ENCODE data around the gene PCGF6.
"Not testable (repeated sequence)": the region's sequence is repeated elsewhere in the genome, so short reads cannot be mapped to it uniquely, and the experiment has no call there.

PCGF6 gene

DNA sequence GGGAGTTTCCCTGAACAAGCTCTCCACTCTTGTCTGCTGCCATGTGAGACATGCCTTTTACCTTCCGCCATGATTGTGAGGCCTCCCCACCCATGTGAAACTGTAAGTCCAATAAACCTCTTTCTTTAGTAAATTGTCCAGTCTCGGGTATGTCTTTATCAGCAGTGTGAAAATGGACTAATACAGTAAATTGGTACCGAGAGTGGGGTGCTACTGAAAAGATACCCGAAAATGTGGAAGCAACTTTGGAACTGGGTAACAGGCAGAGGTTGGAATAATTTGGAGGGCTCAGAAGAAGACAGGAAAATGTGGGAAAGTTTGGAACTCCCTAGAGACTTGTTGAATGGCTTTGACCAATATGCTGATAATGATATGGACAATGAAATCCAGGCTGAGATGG lies 92.0 kb downstream of the PCGF6 start:
- H3K9me3 ChIP-seq (ENCODE audit: control insufficient read depth, insufficient read depth, low read depth, low read length); H3K27ac ChIP-seq (ENCODE audit: extremely low read depth, low read depth, low read length); CTCF ChIA-PET; H3K36me3 ChIP-seq (ENCODE audit: control insufficient read depth in 2 of 2, insufficient read depth in 1 of 2, low read length in 2 of 2); H3K4me3 ChIP-seq (ENCODE audit: low read depth, low read length); H3K4me1 ChIP-seq (ENCODE audit: control insufficient read depth, insufficient read depth, low read length); POLR2A ChIA-PET: not testable (repeated sequence)
- peak; percentile 91 for TF ChIP-seq ZNF707 (tag by site-specific recombination; IDR thresholded peaks at IDR 0.05)

GRCh38 chr10:103257812-103258211 lies 93.1 kb downstream of the PCGF6 start:
- Histone ChIP-seq H3K36me3 (ENCODE audit: control insufficient read depth in 2 of 2, insufficient read depth in 1 of 2, low read length in 2 of 2) (no peaks in the 10 kb centered on the region), H3K9me3 (ENCODE audit: control insufficient read depth, insufficient read depth, low read depth, low read length) (no peaks in the 10 kb centered on the region), H3K27ac (ENCODE audit: extremely low read depth, low read depth, low read length) (no peak overlapping the region), H3K4me1 (ENCODE audit: control insufficient read depth, insufficient read depth, low read length) (no peaks in the 10 kb centered on the region), H3K4me3 (ENCODE audit: low read depth, low read length) (no peak overlapping the region)
- TF ChIP-seq ZNF560 (tag by site-specific recombination; IDR thresholded peaks at IDR 0.05; ENCODE audit: borderline replicate concordance) (no peak), PRDM1 (tag by site-specific recombination; IDR thresholded peaks at IDR 0.05) (peak; percentile 96)
- ChIA-PET CTCF (interaction anchor here (1.0 kb wide), 1 partner anchor 11 kb away, joined by 3 read pairs; no protein-coding TSS in a partner anchor), POLR2A (no interaction called here)

- Histone ChIP-seq H3K27ac (ENCODE audit: extremely low read depth, low read depth, low read length) (no peak overlapping the region), H3K4me3 (ENCODE audit: low read depth, low read length) (no peak overlapping the region), H3K36me3 (ENCODE audit: control insufficient read depth in 2 of 2, insufficient read depth in 1 of 2, low read length in 2 of 2) (no peaks in the 10 kb centered on the region), H3K4me1 (ENCODE audit: control insufficient read depth, insufficient read depth, low read length) (no peaks in the 10 kb centered on the region), H3K9me3 (ENCODE audit: control insufficient read depth, insufficient read depth, low read depth, low read length) (no peaks in the 10 kb centered on the region)
- no peak for TF ChIP-seq PRDM2 (tag by site-specific recombination; IDR thresholded peaks at IDR 0.05; ENCODE audit: borderline replicate concordance)
- ChIA-PET POLR2A (no interaction called here), CTCF (interaction anchor here (1.0 kb wide), 1 partner anchor 10 kb away, joined by 3 read pairs; no protein-coding TSS in a partner anchor)
Measured at GRCh38 chr10:103256613-103257012, 94.3 kb downstream of the PCGF6 start.

DNA sequence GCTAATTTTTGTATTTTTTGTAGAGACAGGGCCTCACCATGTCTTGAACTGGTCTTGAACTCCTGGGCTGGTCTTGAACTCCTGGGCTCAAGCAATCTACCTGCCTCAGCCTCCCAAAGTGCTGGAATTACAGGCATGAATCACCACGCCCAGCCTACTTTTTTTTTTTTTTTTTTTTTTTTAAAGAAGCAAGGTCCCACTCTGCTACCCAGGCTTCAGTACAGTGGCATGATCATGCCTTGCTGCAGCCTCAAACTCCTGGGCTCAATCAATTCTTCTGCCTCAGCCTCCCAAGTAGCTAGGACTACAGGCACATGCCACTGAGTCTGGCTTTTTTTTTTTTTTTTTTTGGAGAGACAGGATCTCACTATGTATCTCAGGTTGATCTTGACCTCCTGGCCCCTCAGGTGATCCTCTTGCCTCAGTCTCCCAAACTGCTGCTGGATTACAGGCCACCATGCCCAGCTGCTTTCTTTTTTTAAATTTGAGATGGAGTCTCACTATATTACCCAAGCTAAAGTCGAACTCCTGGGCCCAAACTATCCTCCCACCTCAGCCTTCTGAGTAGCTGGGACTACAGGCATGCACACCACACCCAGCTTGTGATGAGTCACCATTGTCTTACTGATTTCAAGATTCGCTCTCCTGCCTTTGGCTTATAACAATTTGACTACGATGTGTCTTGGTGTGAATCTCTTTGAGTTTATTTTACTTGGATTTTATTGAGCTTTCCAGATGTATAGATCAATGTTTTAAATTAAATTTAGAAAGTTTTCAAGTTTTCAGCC lies 96.2 kb downstream of the PCGF6 start:
- POLR2A ChIA-PET, result no interaction called here
- CTCF ChIA-PET, result no interaction called here
- H3K4me3 ChIP-seq (ENCODE audit: low read depth, low read length), result no peak overlapping the region
- no peaks in the 10 kb centered on the region for H3K4me1 ChIP-seq (ENCODE audit: control insufficient read depth, insufficient read depth, low read length)
- H3K27ac ChIP-seq (ENCODE audit: extremely low read depth, low read depth, low read length), result no peak overlapping the region
- TF ChIP-seq ZEB2 (tag by site-specific recombination; IDR thresholded peaks at IDR 0.05) (no peak), ZBTB1 (tag by site-specific recombination; IDR thresholded peaks at IDR 0.05) (no peak), ZNF488 (tag by site-specific recombination; IDR thresholded peaks at IDR 0.05) (no peak), SP3 (tag by site-specific recombination; IDR thresholded peaks at IDR 0.05) (no peak), KLF1 (tag by site-specific recombination; IDR thresholded peaks at IDR 0.05) (0 out of 2 replicates have a peak, but pooled peaks have one; percentile 33), ZNF677 (tag by site-specific recombination; IDR thresholded peaks at IDR 0.05) (no peak), ZNF776 (tag by site-specific recombination; IDR thresholded peaks at IDR 0.05; ENCODE audit: borderline replicate concordance) (no peak), ZNF426 (tag by site-specific recombination; IDR thresholded peaks at IDR 0.05) (no peak)
- TF ChIP-seq, protein P1, sequence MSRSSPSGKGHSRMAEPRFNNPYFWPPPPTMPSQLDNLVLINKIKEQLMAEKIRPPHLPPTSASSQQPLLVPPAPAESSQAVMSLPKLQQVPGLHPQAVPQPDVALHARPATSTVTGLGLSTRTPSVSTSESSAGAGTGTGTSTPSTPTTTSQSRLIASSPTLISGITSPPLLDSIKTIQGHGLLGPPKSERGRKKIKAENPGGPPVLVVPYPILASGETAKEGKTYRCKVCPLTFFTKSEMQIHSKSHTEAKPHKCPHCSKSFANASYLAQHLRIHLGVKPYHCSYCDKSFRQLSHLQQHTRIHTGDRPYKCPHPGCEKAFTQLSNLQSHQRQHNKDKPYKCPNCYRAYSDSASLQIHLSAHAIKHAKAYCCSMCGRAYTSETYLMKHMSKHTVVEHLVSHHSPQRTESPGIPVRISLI (tag by site-specific recombination; IDR thresholded peaks at IDR 0.05), result 0 out of 2 replicates have a peak, but pooled peaks have one; percentile 34
- no peaks in the 10 kb centered on the region for H3K36me3 ChIP-seq (ENCODE audit: control insufficient read depth in 2 of 2, insufficient read depth in 1 of 2, low read length in 2 of 2)
- H3K9me3 ChIP-seq (ENCODE audit: control insufficient read depth, insufficient read depth, low read depth, low read length), result no peaks in the 10 kb centered on the region
